ENCODE data around the gene ST3GAL6. TPM values are rescaled to one million over a fixed set of nuclear protein-coding genes. Genes with fewer than 3 reads are reported as not detected.

The ST3GAL6 gene
- total and polyA plus RNA-seq, 8 donors, result 10.9 to 30.8 (median 18.8) TPM

- no peak for ATAC-seq
- intact Hi-C loops (cut with DNase I), result no loop called here
- no peaks in the 10 kb centered on the region for H3K36me3 ChIP-seq
- H3K4me3 ChIP-seq, result no peak overlapping the region
- no peaks in the 10 kb centered on the region for H3K9me3 ChIP-seq
- H3K4me1 ChIP-seq, result no peaks in the 10 kb centered on the region
- TF ChIP-seq CTCF (IDR thresholded peaks at IDR 0.05), result no peak
- no peak for DNase-seq
- no peak overlapping the region for H3K27ac ChIP-seq
- no peaks in the 10 kb centered on the region for H3K27me3 ChIP-seq
Observed at GRCh38 chr3:98721776-98722175, 41.4 kb upstream of the ST3GAL6 start.

- Histone ChIP-seq H3K4me1 (no peaks in the 10 kb centered on the region), H3K9me3 (no peaks in the 10 kb centered on the region), H3K27ac (no peak overlapping the region), H3K4me3 (no peak overlapping the region), H3K36me3 (no peaks in the 10 kb centered on the region), H3K27me3 (no peaks in the 10 kb centered on the region)
- intact Hi-C loops (cut with DNase I), result no loop called here
- no peak for DNase-seq
- TF ChIP-seq CTCF (IDR thresholded peaks at IDR 0.05), result no peak
- no peak for ATAC-seq
Observed at GRCh38 chr3:98722389-98722788, 40.8 kb upstream of the ST3GAL6 start.

- H3K27ac ChIP-seq, result no peak overlapping the region
- no peaks in the 10 kb centered on the region for H3K9me3 ChIP-seq
- H3K27me3 ChIP-seq, result no peaks in the 10 kb centered on the region
- DNase-seq, result no peak
- intact Hi-C loops (cut with DNase I), result no loop called here
- no peaks in the 10 kb centered on the region for H3K4me1 ChIP-seq
- no peaks in the 10 kb centered on the region for H3K36me3 ChIP-seq
- no peak for ATAC-seq
- TF ChIP-seq CTCF (IDR thresholded peaks at IDR 0.05), result no peak
- no peak overlapping the region for H3K4me3 ChIP-seq
Observed at GRCh38 chr3:98725352-98725751, 37.8 kb upstream of the ST3GAL6 start.

GRCh38 chr3:98726084-98726483, 37.1 kb upstream of the ST3GAL6 start:
- peaks cover 0 to 2% of the 10 kb centered on the region in 2 donors for H3K27me3 ChIP-seq
- DNase-seq, result no peak
- intact Hi-C loops (cut with DNase I), result no loop called here
- H3K4me3 ChIP-seq, result no peak overlapping the region
- no peaks in the 10 kb centered on the region for H3K9me3 ChIP-seq
- no peaks in the 10 kb centered on the region for H3K4me1 ChIP-seq
- no peak for ATAC-seq
- no peaks in the 10 kb centered on the region for H3K36me3 ChIP-seq
- TF ChIP-seq CTCF (IDR thresholded peaks at IDR 0.05), result no peak
- H3K27ac ChIP-seq, result no peak overlapping the region

- no peak for DNase-seq
- no peak overlapping the region for H3K4me3 ChIP-seq
- no peaks in the 10 kb centered on the region for H3K9me3 ChIP-seq
- intact Hi-C loops (cut with DNase I), result no loop called here
- peaks cover 0 to 18% of the 10 kb centered on the region in 2 donors for H3K27me3 ChIP-seq
- peaks cover 0 to 9% of the 10 kb centered on the region in 2 donors for H3K4me1 ChIP-seq
- H3K27ac ChIP-seq, result no peak overlapping the region
- H3K36me3 ChIP-seq, result no peaks in the 10 kb centered on the region
- TF ChIP-seq CTCF (IDR thresholded peaks at IDR 0.05), result no peak
- ATAC-seq, result no peak
Observed at GRCh38 chr3:98727638-98728037, 35.5 kb upstream of the ST3GAL6 start.

All from left lung (tissue), 10 donors.